A204.1 (cell line): Measurements from ENCODE around the gene TEX9.
"Not testable (repeated sequence)": the region's sequence is repeated elsewhere in the genome, so short reads cannot be mapped to it uniquely, and the experiment has no call there.

ENCODE experiments used
- FAIRE-seq: peaks from 2 replicates; lab custom pipeline; 2012; peaks lifted over from hg19 to GRCh38; lab: Jason Lieb, UNC

Gene TEX9

GRCh38 chr15:56365075-56365711 lies at the start of gene TEX9:
TEX9 (plus strand) TSS chr15:56365426; CDS start chr15:56365451, 25 bp downstream.
- FAIRE-seq, result peak; percentile 30

GRCh38 chr15:56316561-56316960 lies 48.7 kb upstream of the TEX9 start:
- not testable (repeated sequence) for FAIRE-seq

GRCh38 chr15:56320316-56320715 lies 44.9 kb upstream of the TEX9 start:
- no peak for FAIRE-seq

- FAIRE-seq, result no peak
These were observed 44.4 kb upstream of the TEX9 start for GRCh38 chr15:56320861-56321260.

- no peak for FAIRE-seq
These were observed 42.8 kb upstream of the TEX9 start for GRCh38 chr15:56322444-56322843.

GRCh38 chr15:56323435-56323834 lies 41.8 kb upstream of the TEX9 start:
- no peak for FAIRE-seq

GRCh38 chr15:56325186-56325585 lies 40.0 kb upstream of the TEX9 start:
- FAIRE-seq, result no peak

- no peak for FAIRE-seq
These were observed 37.3 kb upstream of the TEX9 start for GRCh38 chr15:56327721-56328502.

GRCh38 chr15:56337084-56337725 lies 28.0 kb upstream of the TEX9 start:
- FAIRE-seq, result no peak

GRCh38 chr15:56339594-56339993 lies 25.6 kb upstream of the TEX9 start:
- FAIRE-seq, result no peak

GRCh38 chr15:56341201-56341600 lies 24.0 kb upstream of the TEX9 start:
- FAIRE-seq, result no peak

- FAIRE-seq, result no peak
These were observed 22.6 kb upstream of the TEX9 start for GRCh38 chr15:56342653-56343052.

- no peak for FAIRE-seq
These were observed 21.3 kb upstream of the TEX9 start for GRCh38 chr15:56343879-56344278.

GRCh38 chr15:56344336-56344735 lies 20.9 kb upstream of the TEX9 start:
- no peak for FAIRE-seq

- FAIRE-seq, result no peak
These were observed 18.8 kb upstream of the TEX9 start for GRCh38 chr15:56346414-56346813.

GRCh38 chr15:56349554-56349953 lies 15.7 kb upstream of the TEX9 start:
- no peak for FAIRE-seq

- no peak for FAIRE-seq
These were observed 13.9 kb upstream of the TEX9 start for GRCh38 chr15:56351353-56351752.

GRCh38 chr15:56351957-56352506 lies 13.2 kb upstream of the TEX9 start:
- no peak for FAIRE-seq

- FAIRE-seq, result peak; percentile 77
These were observed 12.1 kb upstream of the TEX9 start for GRCh38 chr15:56353119-56353518.

- FAIRE-seq, result no peak
These were observed 11.5 kb upstream of the TEX9 start for GRCh38 chr15:56353740-56354139.

GRCh38 chr15:56356616-56357015 lies 8.6 kb upstream of the TEX9 start:
- no peak for FAIRE-seq

GRCh38 chr15:56358604-56359003 lies 6.6 kb upstream of the TEX9 start:
- FAIRE-seq, result no peak

- FAIRE-seq, result no peak
These were observed 3.2 kb upstream of the TEX9 start for GRCh38 chr15:56361987-56362386.
